GM21390 (cell line): Measurements from ENCODE around the gene PARN.
A peak's percentile ranks its signal among the peaks of the same experiment; 100 is the strongest.
"Not testable (repeated sequence)": the region's sequence is repeated elsewhere in the genome, so short reads cannot be mapped to it uniquely, and the experiment has no call there.

ENCODE experiments used
- ATAC-seq: cut with Tn5 transposase; IDR thresholded peaks from one replicate; pipeline ENCODE4 v1.9.1; 2021; ENCODE audit not compliant: unreplicated experiment

Gene PARN

GRCh38 chr16:14629919-14630619 lies at the start of gene PARN:
TSS of gene PARN (minus strand) at chr16:14630260. CDS start at chr16:14630125, 135 bp downstream.
- peak; percentile 52 for ATAC-seq

GRCh38 chr16:14678748-14679497 lies 48.9 kb upstream of the PARN start:
- no peak for ATAC-seq

- no peak for ATAC-seq
Observed at GRCh38 chr16:14677627-14678026, 47.6 kb upstream of the PARN start.

- ATAC-seq: no peak
Observed at GRCh38 chr16:14676633-14677032, 46.6 kb upstream of the PARN start.

- peak; percentile 73 for ATAC-seq
Observed at GRCh38 chr16:14672403-14672971, 42.4 kb upstream of the PARN start.

- no peak for ATAC-seq
Observed at GRCh38 chr16:14669776-14670175, 39.7 kb upstream of the PARN start.

GRCh38 chr16:14668556-14669223 lies 38.6 kb upstream of the PARN start:
- no peak for ATAC-seq

- no peak for ATAC-seq
Observed at GRCh38 chr16:14667347-14668266, 37.5 kb upstream of the PARN start.

GRCh38 chr16:14658063-14658462 lies 28.0 kb upstream of the PARN start:
- peak; percentile 81 for ATAC-seq

GRCh38 chr16:14652726-14653125 lies 22.7 kb upstream of the PARN start:
- no peak for ATAC-seq

- no peak for ATAC-seq
Observed at GRCh38 chr16:14650629-14651028, 20.6 kb upstream of the PARN start.

GRCh38 chr16:14649816-14650215 lies 19.8 kb upstream of the PARN start:
- no peak for ATAC-seq

- ATAC-seq: no peak
Observed at GRCh38 chr16:14641926-14642325, 11.9 kb upstream of the PARN start.

GRCh38 chr16:14641206-14641605 lies 11.1 kb upstream of the PARN start:
- no peak for ATAC-seq

GRCh38 chr16:14640538-14640937 lies 10.5 kb upstream of the PARN start:
- no peak for ATAC-seq

GRCh38 chr16:14636951-14637240 lies 6.8 kb upstream of the PARN start:
- not testable (repeated sequence) for ATAC-seq

- not testable (repeated sequence) for ATAC-seq
Observed at GRCh38 chr16:14636179-14636950, 6.3 kb upstream of the PARN start.

- no peak for ATAC-seq
Observed at GRCh38 chr16:14635395-14636165, 5.5 kb upstream of the PARN start.

- ATAC-seq: no peak
Observed at GRCh38 chr16:14634389-14634725, 4.3 kb upstream of the PARN start.
